HepG2 (cell line): Measurements from ENCODE around the gene MAN1A1. TPM values are rescaled to one million over a fixed set of nuclear protein-coding genes. Genes with fewer than 3 reads are reported as not detected.

Experiments
- ATF3 ChIP-seq: sonication (generic); formaldehyde crosslinking; IDR thresholded peaks from 2 replicates; pipeline ENCODE4 v1.4.0; 2020; ENCODE audit warnings: missing genetic modification reagents
- ATF7 ChIP-seq, 2 experiments: fragments of 450-650 bp in 1 of 2; sonication (generic) in 1 of 2; formaldehyde crosslinking in 1 of 2; IDR thresholded peaks; 2 replicates each; pipeline versions ENCODE4 v1.4.0 to v1.6.1; 2016 to 2020; ENCODE audit warnings: antibody characterized with exemption in 1 of 2, mild to moderate bottlenecking in 1 of 2, missing genetic modification reagents in 1 of 2
- CEBPG ChIP-seq: IDR thresholded peaks from 2 replicates; pipeline ENCODE4 v1.6.1; 2016
- CREM ChIP-seq, 2 experiments: sonication (generic) in 1 of 2; formaldehyde crosslinking in 1 of 2; IDR thresholded peaks; 2 replicates each; pipeline versions ENCODE4 v1.4.0 to v1.6.1; 2016 to 2020; ENCODE audit warnings: antibody characterized with exemption in 1 of 2, mild to moderate bottlenecking in 1 of 2, missing genetic modification reagents in 1 of 2
- DNMT3B ChIP-seq: conservative IDR thresholded peaks from 2 replicates; pipeline ENCODE4 v1.6.1; 2016; ENCODE audit warnings: missing biosample characterization, control low read depth
- EP300 ChIP-seq, 3 experiments: sonication (generic) in 1 of 3; formaldehyde crosslinking in 1 of 3; IDR thresholded peaks; 2 replicates each; pipeline versions ENCODE4 v1.5.1 to v1.6.1; 2011 to 2020; ENCODE audit warnings: low read depth in 2 of 3, low read length in 2 of 3, borderline replicate concordance in 1 of 3, improper control_type of control experiment in 1 of 3, mild to moderate bottlenecking in 1 of 3, missing genetic modification reagents in 1 of 3, moderate library complexity in 1 of 3
- ETV6 ChIP-seq: sonication (generic); formaldehyde crosslinking; conservative IDR thresholded peaks from 2 replicates; pipeline ENCODE4 v1.4.0; 2020; ENCODE audit warnings: missing genetic modification reagents
- FOXJ3 ChIP-seq: sonication (generic); formaldehyde crosslinking; IDR thresholded peaks from 2 replicates; pipeline ENCODE4 v1.4.0; 2020; ENCODE audit warnings: missing genetic modification reagents, mild to moderate bottlenecking, borderline replicate concordance
- KLF6 ChIP-seq: IDR thresholded peaks from 2 replicates; pipeline ENCODE4 v1.8.0; 2016; ENCODE audit warnings: missing biosample characterization, missing genetic modification reagents
- MED13 ChIP-seq: sonication (generic); formaldehyde crosslinking; IDR thresholded peaks from 2 replicates; pipeline ENCODE4 v1.5.0; 2020; ENCODE audit warnings: missing genetic modification reagents
- MIER2 ChIP-seq: IDR thresholded peaks from 2 replicates; pipeline ENCODE4 v1.6.1; 2016; ENCODE audit warnings: missing biosample characterization, missing genetic modification reagents
- NCOA1 ChIP-seq: sonication (generic); formaldehyde crosslinking; IDR thresholded peaks from 2 replicates; pipeline ENCODE4 v1.9.0; 2021; ENCODE audit warnings: missing genetic modification reagents
- PRDM15 ChIP-seq: sonication (generic); formaldehyde crosslinking; IDR thresholded peaks from 2 replicates; pipeline ENCODE4 v1.4.0; 2020; ENCODE audit warnings: missing genetic modification reagents
- RFX5 ChIP-seq: IDR thresholded peaks from 2 replicates; pipeline ENCODE4 v1.6.1; 2011; ENCODE audit warnings: low read depth, low read length, improper control_type of control experiment
- SOX13 ChIP-seq, 3 experiments: fragments of 450-650 bp in 1 of 3; sonication (generic) in 1 of 3; formaldehyde crosslinking in 1 of 3; IDR thresholded peaks in 2 of 3; conservative IDR thresholded peaks in 1 of 3; 2 replicates each; pipeline versions ENCODE4 v1.5.0 to v1.6.1; 2016 to 2020; ENCODE audit warnings: antibody characterized with exemption in 1 of 3, mild to moderate bottlenecking in 1 of 3, missing compliant biosample characterization in 1 of 3, missing genetic modification reagents in 1 of 3, moderate library complexity in 1 of 3
- THAP11 ChIP-seq: IDR thresholded peaks from 2 replicates; pipeline ENCODE4 v1.6.1; 2016; ENCODE audit warnings: missing biosample characterization, missing genetic modification reagents
- THAP8 ChIP-seq: sonication (generic); formaldehyde crosslinking; IDR thresholded peaks from 2 replicates; pipeline ENCODE4 v1.5.1; 2020; ENCODE audit warnings: missing genetic modification reagents, mild to moderate bottlenecking, borderline replicate concordance
- ZMYM2 ChIP-seq: sonication (generic); formaldehyde crosslinking; IDR thresholded peaks from 2 replicates; pipeline ENCODE4 v1.8.0; 2022; ENCODE audit warnings: mild to moderate bottlenecking, missing genetic modification reagents
- ZNF350 ChIP-seq: sonication (generic); formaldehyde crosslinking; IDR thresholded peaks from 2 replicates; pipeline ENCODE4 v1.4.0; 2020; ENCODE audit warnings: mild to moderate bottlenecking, low read depth, missing genetic modification reagents, borderline replicate concordance
- ZNF672 ChIP-seq: sonication (generic); formaldehyde crosslinking; IDR thresholded peaks from 2 replicates; pipeline ENCODE4 v1.8.1; 2022; ENCODE audit warnings: missing genetic modification reagents
- ZNF83 ChIP-seq: sonication (generic); formaldehyde crosslinking; IDR thresholded peaks from 2 replicates; pipeline ENCODE4 v1.4.0; 2020; ENCODE audit warnings: missing genetic modification reagents, mild to moderate bottlenecking, borderline replicate concordance
- ZNF839 ChIP-seq: sonication (generic); formaldehyde crosslinking; IDR thresholded peaks from 2 replicates; pipeline ENCODE4 v1.4.0; 2020; ENCODE audit warnings: missing genetic modification reagents, mild to moderate bottlenecking, borderline replicate concordance
- ZNF841 ChIP-seq: sonication (generic); formaldehyde crosslinking; IDR thresholded peaks from 2 replicates; pipeline ENCODE4 v1.8.1; 2023; ENCODE audit warnings: missing genetic modification reagents, borderline replicate concordance
- polyA plus RNA-seq, 8 experiments: library from polyadenylated mRNA; depleted of rRNA in 3 of 8; stranded (reverse) in 7 of 8; unstranded in 1 of 8; fragments of >200 nt; fragmentation: Illumina TruSeq in 4 of 8; extraction: Trizol in 4 of 8; gene quantifications; 2 replicates each; pipeline versions ENCODE4 v1.2.1 to v1.2.3, GENCODE V29; 2011 to 2016; ENCODE audit warnings: low read depth in 4 of 8, missing spikeins in 1 of 8, mixed read lengths in 1 of 8; ENCODE audit not compliant: insufficient read depth in 1 of 8
- total RNA-seq, 5 experiments: library from RNA; depleted of rRNA; stranded (reverse); fragments of >200 nt; fragmentation: Illumina TruSeq; extraction: Trizol; gene quantifications; 2 replicates each; pipeline ENCODE4 v1.2.3, GENCODE V29; 2016; ENCODE audit warnings: low read depth in 1 of 5

MAN1A1 gene
- total and polyA plus RNA-seq, 2 of the 13 experiments (the other 11 are each of a cell fraction or from before 2014, with no cell fraction given): 156 to 236 TPM

- TF ChIP-seq KLF6 (CRISPR knock-in tag) (peak; percentile 47; the same call in 1 of the 2 replicates), DNMT3B (CRISPR knock-in tag) (no peak), ZNF350 (no peak), ETV6 (CRISPR knock-in tag) (no peak), MIER2 (CRISPR knock-in tag) (no peak), FOXJ3 (CRISPR knock-in tag) (peak; percentile 81; the same call in 1 of the 2 replicates), ZMYM2 (CRISPR knock-in tag) (no peak), ZNF83 (no peak), RFX5 (no peak), ZNF839 (CRISPR knock-in tag) (no peak), CEBPG (CRISPR knock-in tag) (peak; percentile 85), ATF3 (CRISPR knock-in tag) (no peak), EP300 (IDR thresholded peaks at IDR 0.05; ENCODE audit: low read depth in 2 of 2, low read length in 2 of 2) (peak in 1 of 2 experiments; percentile 9; a peak in 1 of 4 replicates), EP300 (CRISPR knock-in tag; IDR thresholded peaks at IDR 0.05; ENCODE audit: borderline replicate concordance) (no peak), THAP8 (no peak), SOX13 (IDR thresholded peaks at IDR 0.05) (no peak), SOX13 (CRISPR knock-in tag; conservative IDR thresholded peaks at IDR 0.05 in 1 of 2, IDR thresholded peaks at IDR 0.05 in 1 of 2) (peak in 1 of 2 experiments; percentile 18; a peak in 1 of 4 replicates), PRDM15 (CRISPR knock-in tag) (peak; percentile 96), ZNF672 (CRISPR knock-in tag) (no peak), ZNF841 (CRISPR knock-in tag) (no peak), MED13 (CRISPR knock-in tag) (no peak), ATF7 (IDR thresholded peaks at IDR 0.05) (peak; percentile 37; the same call in 1 of the 2 replicates), ATF7 (CRISPR knock-in tag; IDR thresholded peaks at IDR 0.05) (no peak), NCOA1 (CRISPR knock-in tag) (no peak), CREM (IDR thresholded peaks at IDR 0.05) (no peak; the same call in 1 of the 2 replicates), CREM (CRISPR knock-in tag; IDR thresholded peaks at IDR 0.05) (no peak), THAP11 (CRISPR knock-in tag) (peak; percentile 39; the same call in 1 of the 2 replicates)
These were observed 139.9 kb downstream of the MAN1A1 start (continued) for GRCh38 chr6:119209452-119210205.
